ENCODE data around the gene PHACTR1. TPM values are rescaled to one million over a fixed set of nuclear protein-coding genes. Genes with fewer than 3 reads are reported as not detected.

PHACTR1 gene
- total and polyA plus RNA-seq, 5 experiments from 2014 or later, result 0.07 to 3.0 (median 0.70) TPM

GRCh38 chr6:13282393-13283069, 566.0 kb downstream of the PHACTR1 start:
- no peak overlapping the region for H3K4me3 Mint-ChIP-seq

GRCh38 chr6:13283331-13283730, 566.8 kb downstream of the PHACTR1 start:
- POLR2A ChIA-PET, result no interaction called here
- ATAC-seq (no peak), DNase-seq (no peak)
- Mint-ChIP-seq H3K4me3 (no peak overlapping the region), H3K36me3 (peaks cover 4 to 16% (median 16%) of the 10 kb centered on the region in 3 donors), H3K4me1 (peaks cover 0 to 29% (median 5%) of the 10 kb centered on the region in 4 donors), H3K27ac (no peak overlapping the region), H3K27me3 (no peaks in the 10 kb centered on the region), H3K9me3 (peaks cover 0 to 35% (median 12%) of the 10 kb centered on the region in 9 donors)

More at GRCh38 chr6:13282393-13283069, 566.0 kb downstream of the PHACTR1 start:
- H3K27ac Mint-ChIP-seq, result no peak overlapping the region
- POLR2A ChIA-PET, result no interaction called here
- ATAC-seq (no peak), DNase-seq (no peak)
- no peaks in the 10 kb centered on the region for H3K27me3 Mint-ChIP-seq
- H3K36me3 Mint-ChIP-seq, result peaks cover 4 to 16% (median 15%) of the 10 kb centered on the region in 3 donors
- H3K9me3 Mint-ChIP-seq, result peaks cover 0 to 27% (median 12%) of the 10 kb centered on the region in 9 donors
- H3K4me1 Mint-ChIP-seq, result peaks cover 0 to 37% (median 11%) of the 10 kb centered on the region in 4 donors

- H3K9me3 Mint-ChIP-seq, result peaks cover 0 to 41% (median 12%) of the 10 kb centered on the region in 9 donors
- peaks cover 0 to 25% (median 4%) of the 10 kb centered on the region in 4 donors for H3K4me1 Mint-ChIP-seq
- DNase-seq (no peak), ATAC-seq (no peak)
- H3K27me3 Mint-ChIP-seq, result no peaks in the 10 kb centered on the region
- no peak overlapping the region for H3K27ac Mint-ChIP-seq
- peaks cover 9 to 23% (median 16%) of the 10 kb centered on the region in 3 donors for H3K36me3 Mint-ChIP-seq
- H3K4me3 Mint-ChIP-seq, result no peak overlapping the region
- POLR2A ChIA-PET, result no interaction called here
Measured at GRCh38 chr6:13284646-13285045, 568.1 kb downstream of the PHACTR1 start.

DNA sequence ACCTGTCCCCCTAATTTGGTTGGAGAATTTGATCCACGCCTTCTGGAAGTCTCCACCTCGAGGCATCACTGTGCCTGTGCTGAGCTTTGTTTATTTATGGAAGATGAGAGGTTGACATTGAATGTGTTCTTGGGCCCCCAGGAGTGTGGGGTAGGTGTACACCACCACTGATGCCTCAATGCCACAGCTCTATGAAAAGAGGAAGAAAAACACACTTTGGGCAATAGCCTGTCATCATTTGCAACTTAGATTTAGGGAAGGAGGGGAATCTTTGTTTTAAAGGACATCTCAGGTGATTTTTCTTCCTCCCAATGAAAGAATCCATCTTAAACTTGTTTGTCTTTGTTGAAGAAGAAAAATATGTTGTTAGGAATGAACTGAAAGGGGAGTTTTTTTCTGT, 569.1 kb downstream of the PHACTR1 start:
- Mint-ChIP-seq H3K9me3 (peaks cover 0 to 48% (median 12%) of the 10 kb centered on the region in 9 donors), H3K4me3 (no peak overlapping the region), H3K36me3 (peaks cover 18 to 30% (median 24%) of the 10 kb centered on the region in 3 donors), H3K27ac (peak overlapping the region in 3 of 10 donors; percentile 4 to 38 (median 30)), H3K27me3 (no peaks in the 10 kb centered on the region), H3K4me1 (peaks cover 0 to 17% (median 0%) of the 10 kb centered on the region in 4 donors)
- no peak for DNase-seq
- no peak for ATAC-seq
- POLR2A ChIA-PET, result no interaction called here

DNA sequence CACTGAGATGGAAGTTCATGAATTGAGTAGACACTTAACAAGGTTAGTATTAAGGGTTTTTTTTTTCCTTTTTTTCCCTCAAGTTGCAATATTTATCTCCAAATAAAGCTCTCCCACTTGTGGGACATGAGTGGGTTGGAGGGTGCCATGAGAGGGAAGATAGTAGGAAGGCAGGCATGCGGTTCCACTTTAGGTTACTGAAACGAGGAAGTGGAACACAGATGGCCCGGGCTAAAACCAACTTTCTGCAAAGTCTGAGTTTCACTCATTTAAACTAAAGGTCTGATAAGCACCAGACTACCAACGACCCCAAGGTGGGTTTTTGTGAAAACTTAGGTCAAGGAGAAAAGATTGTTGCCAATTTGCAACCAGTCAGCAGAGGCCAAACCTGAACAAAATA, 569.6 kb downstream of the PHACTR1 start:
- no peaks in the 10 kb centered on the region for H3K27me3 Mint-ChIP-seq
- no peak overlapping the region for H3K4me3 Mint-ChIP-seq
- POLR2A ChIA-PET, result no interaction called here
- H3K9me3 Mint-ChIP-seq, result peaks cover 0 to 48% (median 12%) of the 10 kb centered on the region in 9 donors
- H3K4me1 Mint-ChIP-seq, result peaks cover 0 to 17% (median 0%) of the 10 kb centered on the region in 4 donors
- DNase-seq (no peak), ATAC-seq (no peak)
- peak overlapping the region in 1 of 10 donors; percentile 4 for H3K27ac Mint-ChIP-seq
- H3K36me3 Mint-ChIP-seq, result peaks cover 22 to 35% (median 24%) of the 10 kb centered on the region in 3 donors

DNA sequence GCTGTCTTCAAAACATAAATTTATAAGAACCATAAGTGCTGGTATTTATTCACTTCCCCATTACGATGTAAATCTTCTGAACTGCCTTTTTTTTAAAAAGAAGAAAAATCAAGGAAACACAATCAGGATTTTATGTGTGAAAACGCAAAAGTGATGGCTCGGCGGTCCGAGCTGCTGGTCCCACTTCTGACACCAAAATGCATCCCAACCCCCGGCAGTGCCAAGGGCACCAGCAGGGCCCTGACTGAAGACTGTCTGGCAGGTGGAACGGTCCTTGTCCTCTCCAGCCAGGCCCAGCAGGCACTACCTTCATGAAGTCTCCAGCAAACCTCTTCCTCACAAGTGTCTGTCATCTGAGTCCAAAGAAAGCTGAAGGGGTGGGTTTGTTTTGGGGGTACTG, 570.5 kb downstream of the PHACTR1 start:
- POLR2A ChIA-PET, result no interaction called here
- no peak for ATAC-seq
- Mint-ChIP-seq H3K4me1 (peaks cover 0 to 17% (median 0%) of the 10 kb centered on the region in 4 donors), H3K36me3 (peaks cover 24 to 43% (median 30%) of the 10 kb centered on the region in 3 donors), H3K27me3 (no peaks in the 10 kb centered on the region), H3K27ac (no peak overlapping the region), H3K9me3 (peaks cover 0 to 48% (median 12%) of the 10 kb centered on the region in 9 donors), H3K4me3 (no peak overlapping the region)
- DNase-seq, result no peak

DNA sequence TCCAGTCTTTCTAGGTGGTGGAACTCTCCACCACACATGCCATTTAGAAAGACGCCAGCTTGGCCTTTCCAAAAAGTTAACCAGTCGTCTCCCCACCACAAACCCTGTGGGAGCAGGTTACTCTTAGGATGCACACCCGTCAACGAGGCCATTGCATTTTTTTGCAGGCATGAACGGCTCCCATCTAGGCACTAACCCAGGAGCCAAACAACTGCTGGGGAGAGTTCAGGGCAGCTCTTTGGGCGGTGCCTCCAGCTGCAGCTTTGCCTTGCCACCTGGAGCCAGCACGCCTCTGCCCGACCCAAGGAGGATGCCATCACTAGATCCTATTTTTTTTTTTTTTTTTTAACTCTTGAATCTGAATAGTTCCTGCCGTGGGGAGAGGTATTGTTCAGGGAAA, 571.9 kb downstream of the PHACTR1 start:
- Mint-ChIP-seq H3K27ac (no peak overlapping the region), H3K4me1 (peaks cover 0 to 17% (median 0%) of the 10 kb centered on the region in 4 donors), H3K4me3 (no peak overlapping the region), H3K9me3 (peaks cover 0 to 48% (median 12%) of the 10 kb centered on the region in 9 donors), H3K27me3 (no peaks in the 10 kb centered on the region), H3K36me3 (peaks cover 24 to 53% (median 43%) of the 10 kb centered on the region in 3 donors)
- POLR2A ChIA-PET, result no interaction called here
- ATAC-seq, result no peak
- DNase-seq, result no peak

- peaks cover 0 to 48% (median 12%) of the 10 kb centered on the region in 9 donors for H3K9me3 Mint-ChIP-seq
- H3K4me1 Mint-ChIP-seq, result peaks cover 0 to 17% (median 0%) of the 10 kb centered on the region in 4 donors
- DNase-seq, result no peak
- POLR2A ChIA-PET, result no interaction called here
- H3K4me3 Mint-ChIP-seq, result no peak overlapping the region
- H3K27ac Mint-ChIP-seq, result no peak overlapping the region
- H3K27me3 Mint-ChIP-seq, result no peaks in the 10 kb centered on the region
- peaks cover 27 to 56% (median 47%) of the 10 kb centered on the region in 3 donors for H3K36me3 Mint-ChIP-seq
- ATAC-seq, result no peak
Measured at GRCh38 chr6:13288969-13289391, 572.4 kb downstream of the PHACTR1 start.

DNA sequence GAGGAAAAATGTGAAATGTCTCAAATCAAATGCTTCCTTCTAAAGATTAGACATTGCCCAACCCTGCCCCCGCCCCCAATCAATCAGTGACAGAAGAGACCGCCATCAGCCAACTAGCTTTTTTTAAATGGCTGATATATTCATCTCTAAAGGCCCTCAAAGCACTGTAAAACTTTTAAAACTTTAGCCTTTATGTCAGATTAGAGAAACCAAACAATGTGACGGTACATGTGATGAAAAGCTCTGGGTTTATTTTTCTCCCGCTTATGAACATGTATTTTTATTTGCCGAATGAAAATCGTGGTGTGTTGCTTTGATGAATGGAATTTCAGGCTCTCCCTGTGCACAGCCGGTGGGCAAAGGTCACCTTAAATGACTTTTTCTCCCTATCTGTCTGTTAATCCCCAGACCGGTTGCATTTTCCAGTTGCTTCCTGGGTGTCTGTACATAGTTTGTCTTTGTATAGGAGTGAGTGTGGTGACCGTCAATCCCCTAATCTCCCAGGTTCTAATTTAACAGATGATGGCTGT, 573.3 kb downstream of the PHACTR1 start:
- ATAC-seq (no peak), DNase-seq (no peak)
- peaks cover 0 to 17% (median 0%) of the 10 kb centered on the region in 4 donors for H3K4me1 Mint-ChIP-seq
- POLR2A ChIA-PET, result interaction anchor here (0.7 kb wide), 1 partner anchor 425 kb away, joined by 5 read pairs; no protein-coding TSS in a partner anchor
- peaks cover 0 to 48% (median 12%) of the 10 kb centered on the region in 9 donors for H3K9me3 Mint-ChIP-seq
- H3K27ac Mint-ChIP-seq, result no peak overlapping the region
- H3K36me3 Mint-ChIP-seq, result peaks cover 36 to 65% (median 55%) of the 10 kb centered on the region in 3 donors
- no peak overlapping the region for H3K4me3 Mint-ChIP-seq
- H3K27me3 Mint-ChIP-seq, result no peaks in the 10 kb centered on the region

DNA sequence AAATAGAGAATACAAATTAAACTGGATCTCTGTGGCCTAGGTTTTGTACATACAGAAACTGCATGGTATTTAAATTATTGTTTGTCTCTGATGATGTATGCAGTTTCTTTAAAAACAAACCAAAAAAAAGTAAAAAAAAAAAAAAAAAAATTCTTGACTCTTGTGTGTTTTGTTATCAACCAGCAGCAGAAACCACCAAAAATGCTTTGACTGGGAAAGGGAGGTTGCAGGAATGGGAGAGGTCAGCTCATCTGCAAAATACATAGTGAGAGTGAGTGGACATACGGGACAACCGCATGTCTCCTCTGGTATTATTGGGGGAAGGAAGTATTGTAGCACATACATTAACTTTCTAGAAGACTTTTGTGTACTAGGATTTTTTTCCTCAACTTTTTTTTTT, 573.8 kb downstream of the PHACTR1 start:
- Mint-ChIP-seq H3K27ac (no peak overlapping the region), H3K27me3 (no peaks in the 10 kb centered on the region), H3K4me3 (no peak overlapping the region), H3K36me3 (peaks cover 40 to 70% (median 60%) of the 10 kb centered on the region in 3 donors), H3K9me3 (peaks cover 0 to 47% (median 12%) of the 10 kb centered on the region in 9 donors), H3K4me1 (peaks cover 0 to 15% (median 0%) of the 10 kb centered on the region in 4 donors)
- ATAC-seq (no peak), DNase-seq (no peak)
- POLR2A ChIA-PET, result no interaction called here

DNA sequence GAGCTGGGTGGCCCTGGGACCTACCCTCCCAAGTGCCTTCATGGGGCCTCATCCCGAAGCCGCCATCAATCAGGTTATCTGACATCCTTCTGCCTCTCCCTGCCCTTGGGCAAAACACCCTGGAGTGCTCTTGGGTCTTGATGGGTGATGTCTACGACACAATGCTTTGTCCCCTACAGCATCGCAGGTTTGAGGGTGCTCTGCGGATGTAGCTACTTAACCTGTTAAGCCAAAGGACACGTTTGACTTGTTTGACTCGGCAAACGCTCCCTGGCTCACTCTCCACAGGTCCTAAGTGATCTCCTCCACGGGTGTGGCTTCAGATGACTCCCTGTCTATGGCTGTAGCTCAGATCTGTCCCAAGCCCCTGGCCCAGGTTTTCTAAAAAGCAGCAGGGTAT, 576.2 kb downstream of the PHACTR1 start:
- no peaks in the 10 kb centered on the region for H3K27me3 Mint-ChIP-seq
- H3K9me3 Mint-ChIP-seq, result peaks cover 0 to 23% (median 5%) of the 10 kb centered on the region in 9 donors
- H3K27ac Mint-ChIP-seq, result no peak overlapping the region
- no peak for DNase-seq
- peaks cover 27 to 75% (median 61%) of the 10 kb centered on the region in 3 donors for H3K36me3 Mint-ChIP-seq
- no peak overlapping the region for H3K4me3 Mint-ChIP-seq
- no peak for ATAC-seq
- H3K4me1 Mint-ChIP-seq, result peaks cover 0 to 11% (median 0%) of the 10 kb centered on the region in 4 donors
- POLR2A ChIA-PET, result no interaction called here

- Mint-ChIP-seq H3K9me3 (peaks cover 0 to 9% (median 2%) of the 10 kb centered on the region in 9 donors), H3K36me3 (peaks cover 33 to 87% (median 64%) of the 10 kb centered on the region in 3 donors), H3K27me3 (no peaks in the 10 kb centered on the region), H3K4me3 (no peak overlapping the region), H3K4me1 (peaks cover 0 to 11% (median 0%) of the 10 kb centered on the region in 4 donors), H3K27ac (peak overlapping the region in 1 of 10 donors; percentile 67)
- POLR2A ChIA-PET, result no interaction called here
- DNase-seq (no peak), ATAC-seq (no peak)
Measured at GRCh38 chr6:13294499-13295069, 578.0 kb downstream of the PHACTR1 start.

- no peak for DNase-seq
- POLR2A ChIA-PET, result no interaction called here
- no peak overlapping the region for H3K4me3 Mint-ChIP-seq
- H3K27me3 Mint-ChIP-seq, result no peaks in the 10 kb centered on the region
- H3K9me3 Mint-ChIP-seq, result peaks cover 0 to 3% (median 0%) of the 10 kb centered on the region in 9 donors
- H3K4me1 Mint-ChIP-seq, result peaks cover 0 to 19% (median under 1%) of the 10 kb centered on the region in 4 donors
- no peak overlapping the region for H3K27ac Mint-ChIP-seq
- ATAC-seq, result no peak
- peaks cover 25 to 86% (median 61%) of the 10 kb centered on the region in 3 donors for H3K36me3 Mint-ChIP-seq
Measured at GRCh38 chr6:13295576-13295975, 579.0 kb downstream of the PHACTR1 start.

All from naive thymus-derived CD8-positive, alpha-beta T cell (primary cell).